HL-60 (cell line): ENCODE measurements around the gene COX4I1.

ENCODE experiments used
- DNase-seq, 2 experiments: peaks; one replicate each; pipeline ENCODE4 v3.0.0-alpha.2; 2010 to 2020; ENCODE audit warnings: low read depth in 1 of 2, low spot score in 1 of 2
- H3K27ac ChIP-seq: fragments of 250-450 bp; sonication (Bioruptor Pico); replicated peaks from 2 replicates; pipeline ENCODE4 v1.5.1; 2020; ENCODE audit warnings: mild to moderate bottlenecking, moderate library complexity
- H3K27me3 ChIP-seq: fragments of 250-450 bp; sonication (Bioruptor Pico); 2 replicates; pipeline ENCODE4 v1.5.1; 2021; ENCODE audit warnings: mild to moderate bottlenecking, moderate library complexity; ENCODE audit not compliant: insufficient read depth, poor library complexity, severe bottlenecking
- H3K4me3 ChIP-seq: replicated peaks from 2 replicates; pipeline ENCODE4 v1.5.1; 2011; ENCODE audit warnings: mild to moderate bottlenecking, control low read depth, low read length; ENCODE audit not compliant: insufficient read depth
- GABPA ChIP-seq: IDR thresholded peaks from 2 replicates; pipeline ENCODE4 v1.6.1; 2012; ENCODE audit warnings: low read depth
- POLR2AphosphoS5 ChIP-seq: IDR thresholded peaks from 2 replicates; pipeline ENCODE4 v1.6.1; 2012; ENCODE audit warnings: low read depth
- SPI1 ChIP-seq: IDR thresholded peaks from 2 replicates; pipeline ENCODE4 v1.6.1; 2012; ENCODE audit warnings: low read depth, mild to moderate bottlenecking, borderline replicate concordance
- TF ChIP-seq, protein P1 (sequence below): IDR thresholded peaks from 2 replicates; pipeline ENCODE4 v1.6.1; 2012; ENCODE audit warnings: low read depth; ENCODE audit not compliant: insufficient replicate concordance
- TF ChIP-seq, protein P2 (sequence below): IDR thresholded peaks from one replicate; pipeline ENCODE4 v1.5.1; 2011; ENCODE audit warnings: low read length, control low read depth, inconsistent platforms; ENCODE audit not compliant: insufficient read depth

COX4I1 gene

DNA sequence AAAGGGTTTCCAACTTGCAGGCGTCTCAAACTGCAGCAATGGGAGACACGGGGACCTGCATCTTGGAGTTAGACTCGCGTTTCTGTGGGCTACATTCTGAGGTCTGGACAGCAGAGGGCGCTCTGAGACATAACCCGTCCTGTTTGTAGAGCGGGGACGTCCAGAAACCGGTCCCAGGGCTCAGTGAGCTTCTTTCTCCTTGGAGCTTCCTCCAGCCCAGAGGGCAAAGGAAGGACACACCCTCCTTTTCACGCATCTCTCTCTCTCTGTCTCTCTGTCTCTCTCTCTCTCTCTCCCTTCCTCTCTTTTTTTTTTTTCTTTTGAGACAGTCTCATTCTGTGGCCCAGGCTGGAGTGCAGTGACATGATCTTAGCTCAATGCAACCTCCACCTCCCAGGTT, 19.8 kb downstream of the COX4I1 start:
- no peak overlapping the region for H3K4me3 ChIP-seq
- no peaks in the 10 kb centered on the region for H3K27me3 ChIP-seq
- no peak for TF ChIP-seq POLR2AphosphoS5
- TF ChIP-seq, protein P1, sequence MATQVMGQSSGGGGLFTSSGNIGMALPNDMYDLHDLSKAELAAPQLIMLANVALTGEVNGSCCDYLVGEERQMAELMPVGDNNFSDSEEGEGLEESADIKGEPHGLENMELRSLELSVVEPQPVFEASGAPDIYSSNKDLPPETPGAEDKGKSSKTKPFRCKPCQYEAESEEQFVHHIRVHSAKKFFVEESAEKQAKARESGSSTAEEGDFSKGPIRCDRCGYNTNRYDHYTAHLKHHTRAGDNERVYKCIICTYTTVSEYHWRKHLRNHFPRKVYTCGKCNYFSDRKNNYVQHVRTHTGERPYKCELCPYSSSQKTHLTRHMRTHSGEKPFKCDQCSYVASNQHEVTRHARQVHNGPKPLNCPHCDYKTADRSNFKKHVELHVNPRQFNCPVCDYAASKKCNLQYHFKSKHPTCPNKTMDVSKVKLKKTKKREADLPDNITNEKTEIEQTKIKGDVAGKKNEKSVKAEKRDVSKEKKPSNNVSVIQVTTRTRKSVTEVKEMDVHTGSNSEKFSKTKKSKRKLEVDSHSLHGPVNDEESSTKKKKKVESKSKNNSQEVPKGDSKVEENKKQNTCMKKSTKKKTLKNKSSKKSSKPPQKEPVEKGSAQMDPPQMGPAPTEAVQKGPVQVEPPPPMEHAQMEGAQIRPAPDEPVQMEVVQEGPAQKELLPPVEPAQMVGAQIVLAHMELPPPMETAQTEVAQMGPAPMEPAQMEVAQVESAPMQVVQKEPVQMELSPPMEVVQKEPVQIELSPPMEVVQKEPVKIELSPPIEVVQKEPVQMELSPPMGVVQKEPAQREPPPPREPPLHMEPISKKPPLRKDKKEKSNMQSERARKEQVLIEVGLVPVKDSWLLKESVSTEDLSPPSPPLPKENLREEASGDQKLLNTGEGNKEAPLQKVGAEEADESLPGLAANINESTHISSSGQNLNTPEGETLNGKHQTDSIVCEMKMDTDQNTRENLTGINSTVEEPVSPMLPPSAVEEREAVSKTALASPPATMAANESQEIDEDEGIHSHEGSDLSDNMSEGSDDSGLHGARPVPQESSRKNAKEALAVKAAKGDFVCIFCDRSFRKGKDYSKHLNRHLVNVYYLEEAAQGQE: no peak
- TF ChIP-seq GABPA: no peak
- no peak for TF ChIP-seq SPI1
- TF ChIP-seq, protein P2, sequence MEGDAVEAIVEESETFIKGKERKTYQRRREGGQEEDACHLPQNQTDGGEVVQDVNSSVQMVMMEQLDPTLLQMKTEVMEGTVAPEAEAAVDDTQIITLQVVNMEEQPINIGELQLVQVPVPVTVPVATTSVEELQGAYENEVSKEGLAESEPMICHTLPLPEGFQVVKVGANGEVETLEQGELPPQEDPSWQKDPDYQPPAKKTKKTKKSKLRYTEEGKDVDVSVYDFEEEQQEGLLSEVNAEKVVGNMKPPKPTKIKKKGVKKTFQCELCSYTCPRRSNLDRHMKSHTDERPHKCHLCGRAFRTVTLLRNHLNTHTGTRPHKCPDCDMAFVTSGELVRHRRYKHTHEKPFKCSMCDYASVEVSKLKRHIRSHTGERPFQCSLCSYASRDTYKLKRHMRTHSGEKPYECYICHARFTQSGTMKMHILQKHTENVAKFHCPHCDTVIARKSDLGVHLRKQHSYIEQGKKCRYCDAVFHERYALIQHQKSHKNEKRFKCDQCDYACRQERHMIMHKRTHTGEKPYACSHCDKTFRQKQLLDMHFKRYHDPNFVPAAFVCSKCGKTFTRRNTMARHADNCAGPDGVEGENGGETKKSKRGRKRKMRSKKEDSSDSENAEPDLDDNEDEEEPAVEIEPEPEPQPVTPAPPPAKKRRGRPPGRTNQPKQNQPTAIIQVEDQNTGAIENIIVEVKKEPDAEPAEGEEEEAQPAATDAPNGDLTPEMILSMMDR: peak; percentile 32
- H3K27ac ChIP-seq: no peak overlapping the region
- peak; percentile 59 to 72 for DNase-seq

DNA sequence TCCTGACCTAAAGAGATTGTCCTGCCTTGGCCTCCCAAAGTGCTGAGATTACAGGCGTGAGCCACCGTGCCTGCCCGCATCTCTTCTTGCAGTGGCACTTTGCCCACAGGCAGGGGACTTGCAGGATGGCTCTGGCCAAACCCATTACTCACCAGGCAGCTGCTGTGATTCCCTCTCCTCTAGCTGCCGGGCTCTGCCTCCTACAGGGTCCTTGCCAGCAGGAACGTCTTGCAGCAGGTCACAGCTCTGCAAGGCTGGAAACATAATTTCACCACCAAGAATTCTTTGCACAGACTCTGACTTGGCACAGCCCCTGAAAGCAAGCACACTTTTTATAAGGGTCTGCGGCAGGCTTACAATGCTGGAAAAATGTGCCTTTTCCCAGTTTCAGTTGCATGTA, 20.3 kb downstream of the COX4I1 start:
- Histone ChIP-seq H3K27ac (no peak overlapping the region), H3K27me3 (no peaks in the 10 kb centered on the region), H3K4me3 (no peak overlapping the region)
- DNase-seq: no peak
- TF ChIP-seq GABPA: no peak
- no peak for TF ChIP-seq POLR2AphosphoS5
- TF ChIP-seq, protein P1: no peak
- no peak for TF ChIP-seq SPI1
- TF ChIP-seq, protein P2: no peak

DNA sequence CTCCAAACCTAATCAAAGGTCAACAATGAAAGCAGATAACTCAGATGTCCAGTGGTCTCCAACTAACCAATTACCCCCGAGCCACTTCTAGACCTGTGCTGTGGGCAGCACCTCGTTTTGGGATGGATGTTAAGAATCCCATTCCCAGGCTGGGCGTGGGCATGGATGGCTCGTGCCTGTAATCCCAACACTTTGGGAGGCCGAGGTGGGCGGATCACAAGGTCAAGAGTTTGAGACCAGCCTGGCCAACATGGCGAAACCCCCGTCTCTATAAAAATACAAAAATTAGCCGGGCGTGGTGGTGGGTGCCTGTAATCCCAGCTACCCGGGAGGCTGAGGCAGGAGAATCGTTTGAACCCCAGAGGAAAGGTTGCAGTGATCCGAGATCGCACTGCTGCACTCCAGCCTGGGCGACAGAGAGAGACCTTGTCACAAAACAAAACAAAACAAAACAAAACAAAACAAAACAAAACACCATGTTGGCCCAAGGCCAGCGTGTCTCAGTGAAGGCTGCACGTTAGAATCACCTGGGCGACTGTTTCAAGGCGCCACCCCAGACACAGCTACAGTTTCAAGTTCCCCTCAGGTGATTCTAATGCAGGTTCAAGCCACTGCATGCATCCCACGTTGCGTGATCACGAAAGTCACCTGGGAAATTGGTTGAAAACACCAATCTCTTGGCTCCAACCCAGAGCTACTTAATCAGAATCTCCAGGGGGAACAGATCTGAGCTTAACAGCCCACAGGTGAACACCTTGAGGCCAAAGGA, 21.3 kb downstream of the COX4I1 start:
- DNase-seq: no peak
- Histone ChIP-seq H3K4me3 (no peak overlapping the region), H3K27me3 (no peaks in the 10 kb centered on the region), H3K27ac (no peak overlapping the region)
- TF ChIP-seq, protein P1: no peak
- TF ChIP-seq SPI1: no peak
- no peak for TF ChIP-seq POLR2AphosphoS5
- TF ChIP-seq, protein P2: no peak
- TF ChIP-seq GABPA: no peak
